T-helper 1 cell (primary cell): ENCODE data around the gene WEE1.
A peak's percentile ranks its signal among the peaks of the same experiment; 100 is the strongest.
"Not testable (repeated sequence)": the region's sequence is repeated elsewhere in the genome, so short reads cannot be mapped to it uniquely, and the experiment has no call there.

Source experiments
- DNase-seq, 5 donors: peaks; one replicate each; pipeline ENCODE4 v3.0.0-alpha.2; 2012 to 2020

Gene WEE1

GRCh38 chr11:9600644-9601036 lies 27.2 kb downstream of the WEE1 start:
- peak in 1 of 5 donors; percentile 15 for DNase-seq

- DNase-seq = peak; percentile 13 to 86 (median 25)
Measured at GRCh38 chr11:9601037-9601875, 27.8 kb downstream of the WEE1 start.

GRCh38 chr11:9601876-9602199 lies 28.4 kb downstream of the WEE1 start:
- no peak for DNase-seq

GRCh38 chr11:9603214-9603613 lies 29.7 kb downstream of the WEE1 start:
- DNase-seq = not testable (repeated sequence)

- DNase-seq = no peak
Measured at GRCh38 chr11:9604134-9604533, 30.7 kb downstream of the WEE1 start.

GRCh38 chr11:9605742-9606141 lies 32.3 kb downstream of the WEE1 start:
- no peak for DNase-seq

- no peak for DNase-seq
Measured at GRCh38 chr11:9606809-9607510, 33.5 kb downstream of the WEE1 start.

- DNase-seq = no peak
Measured at GRCh38 chr11:9607511-9607899, 34.0 kb downstream of the WEE1 start.

GRCh38 chr11:9609002-9609759 lies 35.7 kb downstream of the WEE1 start:
- DNase-seq = no peak

- no peak for DNase-seq
Measured at GRCh38 chr11:9609841-9610240, 36.4 kb downstream of the WEE1 start.

- DNase-seq = peak; percentile 64 to 86 (median 74)
Measured at GRCh38 chr11:9613118-9613829, 39.8 kb downstream of the WEE1 start.

GRCh38 chr11:9613830-9614762 lies 40.6 kb downstream of the WEE1 start:
- DNase-seq = peak; percentile 81 to 91 (median 85)

- DNase-seq = no peak
Measured at GRCh38 chr11:9615031-9615451, 41.6 kb downstream of the WEE1 start.

- no peak for DNase-seq
Measured at GRCh38 chr11:9616042-9616675, 42.7 kb downstream of the WEE1 start.

- DNase-seq = no peak
Measured at GRCh38 chr11:9616858-9617257, 43.4 kb downstream of the WEE1 start.

- no peak for DNase-seq
Measured at GRCh38 chr11:9617940-9618339, 44.5 kb downstream of the WEE1 start.

GRCh38 chr11:9619004-9619403 lies 45.5 kb downstream of the WEE1 start:
- DNase-seq = no peak

GRCh38 chr11:9619971-9620370 lies 46.5 kb downstream of the WEE1 start:
- DNase-seq = no peak

GRCh38 chr11:9622353-9622752 lies 48.9 kb downstream of the WEE1 start:
- not testable (repeated sequence) for DNase-seq

- not testable (repeated sequence) for DNase-seq
Measured at GRCh38 chr11:9623053-9623452, 49.6 kb downstream of the WEE1 start.

GRCh38 chr11:9624448-9624847 lies 51.0 kb downstream of the WEE1 start:
- no peak for DNase-seq
